Panc1 (cell line): ENCODE measurements around the gene CACNB1. TPM values are rescaled to one million over a fixed set of nuclear protein-coding genes. Genes with fewer than 3 reads are reported as not detected.

Source experiments
- ATAC-seq: fragments of 200-7000 bp; cut with Tn5 transposase; 2 replicates; pipeline ENCODE4 v1.9.1; 2020; ENCODE audit warnings: mild to moderate bottlenecking, moderate library complexity
- BruUV-seq: library from RNA; stranded (reverse); fragments of 400-500 nt; replicated peaks from 2 replicates; lab custom pipeline; 2021; lab: Mats Ljungman, UMichigan
- CTCF ChIA-PET: fragments of 300-600 bp; sonication (Branson Sonifier 250); formaldehyde crosslinking; loops from one replicate; lab custom pipeline; 2022; ENCODE audit warnings: antibody characterized with exemption; lab: Charles Lee
- POLR2A ChIA-PET: fragments of 300-600 bp; sonication (Branson Sonifier 250); formaldehyde crosslinking; loops from one replicate; lab custom pipeline; 2022; ENCODE audit warnings: antibody characterized with exemption; lab: Charles Lee
- DNase-seq: peaks from one replicate; pipeline ENCODE4 v3.0.0-alpha.2; 2010; ENCODE audit warnings: low read depth, low spot score
- H3K27ac ChIP-seq: 2 replicates; pipeline ENCODE4 v1.5.1; 2011; ENCODE audit warnings: mild to moderate bottlenecking, low read length, inconsistent platforms
- H3K27me3 ChIP-seq: fragments of 200-500 bp; sonication (Bioruptor generic); 2 replicates; pipeline ENCODE4 v1.6.0; 2014; ENCODE audit warnings: low read length, inconsistent platforms; ENCODE audit not compliant: control insufficient read depth, insufficient read depth
- H3K36me3 ChIP-seq: fragments of 200-500 bp; sonication (Bioruptor generic); 2 replicates; pipeline ENCODE4 v1.5.1; 2014; ENCODE audit warnings: inconsistent platforms, mild to moderate bottlenecking, low read length, moderate library complexity; ENCODE audit not compliant: control insufficient read depth, insufficient read depth
- H3K4me1 ChIP-seq: 2 replicates; pipeline ENCODE4 v1.5.1; 2011; ENCODE audit warnings: inconsistent platforms, mild to moderate bottlenecking, low read length, moderate library complexity; ENCODE audit not compliant: control insufficient read depth, insufficient read depth
- H3K4me3 ChIP-seq, 2 experiments: 2 replicates each; pipeline ENCODE4 v1.5.1; 2011 to 2012; ENCODE audit warnings: low read depth in 2 of 2, low read length in 2 of 2, mild to moderate bottlenecking in 2 of 2, inconsistent platforms in 1 of 2, moderate library complexity in 1 of 2
- H3K9me3 ChIP-seq: fragments of 200-500 bp; sonication (Bioruptor generic); 2 replicates; pipeline ENCODE4 v1.5.1; 2014; ENCODE audit warnings: low read depth, mild to moderate bottlenecking, inconsistent platforms, low read length, moderate library complexity; ENCODE audit not compliant: control insufficient read depth, insufficient read depth
- POLR2AphosphoS5 ChIP-seq: IDR thresholded peaks from 2 replicates; pipeline ENCODE4 v1.6.1; 2012; ENCODE audit warnings: mild to moderate bottlenecking, low read depth, low read length, moderate library complexity
- SIN3A ChIP-seq: IDR thresholded peaks from 2 replicates; pipeline ENCODE4 v1.6.1; 2012; ENCODE audit warnings: low read depth, mild to moderate bottlenecking, low read length, moderate library complexity, borderline replicate concordance; ENCODE audit not compliant: insufficient read depth
- TCF7L2 ChIP-seq: IDR thresholded peaks from 2 replicates; pipeline ENCODE4 v1.6.1; 2011; ENCODE audit warnings: mild to moderate bottlenecking, low read depth, low read length, inconsistent platforms
- in situ Hi-C: cut with HindIII; loops from 2 replicates; pipeline ENCODE4 v1.10.0; 2016; ENCODE audit warnings: low sequenced_read_pairs, low pct_unique_long_range_greater_than_20kb
- intact Hi-C: fragments of 100-400 bp; cut with micrococcal nuclease; formaldehyde crosslinking; loops from one replicate; pipeline ENCODE4 v1.10.0; 2022; ENCODE audit not compliant: unreplicated experiment
- total RNA-seq: library from RNA; stranded (reverse); gene quantifications from one replicate; pipeline ENCODE4 v1.2.1, GENCODE V29; 2021; ENCODE audit not compliant: unreplicated experiment
- TF ChIP-seq, protein P1 (sequence below): fragments of 450-650 bp; IDR thresholded peaks from 2 replicates; pipeline ENCODE4 v1.5.1; 2017; ENCODE audit warnings: mild to moderate bottlenecking
- TF ChIP-seq, protein P2 (sequence below), 2 experiments: IDR thresholded peaks; 2 replicates each; pipeline ENCODE4 v1.6.1; 2011 to 2012; ENCODE audit warnings: low read depth in 2 of 2, control low read depth in 1 of 2, low read length in 1 of 2, mild to moderate bottlenecking in 1 of 2, moderate library complexity in 1 of 2; ENCODE audit not compliant: insufficient read depth in 1 of 2

Gene CACNB1
- total RNA-seq, 1 experiment from 2014 or later, result 14.9 TPM

DNA sequence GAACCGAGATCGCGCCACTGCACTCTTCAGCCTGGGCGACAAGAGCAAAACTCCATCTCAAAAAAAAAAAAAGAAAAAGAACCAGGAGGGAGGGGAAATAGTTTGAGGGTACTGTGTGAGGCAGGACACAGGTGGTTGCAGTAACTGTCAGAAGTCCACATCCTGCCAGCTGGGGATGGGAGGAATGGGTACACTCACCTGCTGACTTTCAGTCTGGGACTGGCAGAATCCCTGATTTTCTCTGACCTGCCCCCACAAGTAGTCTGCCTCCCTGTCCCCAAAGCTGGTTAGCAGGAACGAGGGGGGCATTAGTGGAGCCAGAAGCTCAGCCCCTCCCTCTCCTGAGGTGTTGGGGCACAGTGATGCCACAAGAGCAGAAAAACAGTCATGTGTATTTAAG lies 24.4 kb downstream of the CACNB1 start:
- intact Hi-C loops (no loop called here), in situ Hi-C loops (no loop called here)
- H3K27ac ChIP-seq, result no peak overlapping the region
- TF ChIP-seq, protein P1, sequence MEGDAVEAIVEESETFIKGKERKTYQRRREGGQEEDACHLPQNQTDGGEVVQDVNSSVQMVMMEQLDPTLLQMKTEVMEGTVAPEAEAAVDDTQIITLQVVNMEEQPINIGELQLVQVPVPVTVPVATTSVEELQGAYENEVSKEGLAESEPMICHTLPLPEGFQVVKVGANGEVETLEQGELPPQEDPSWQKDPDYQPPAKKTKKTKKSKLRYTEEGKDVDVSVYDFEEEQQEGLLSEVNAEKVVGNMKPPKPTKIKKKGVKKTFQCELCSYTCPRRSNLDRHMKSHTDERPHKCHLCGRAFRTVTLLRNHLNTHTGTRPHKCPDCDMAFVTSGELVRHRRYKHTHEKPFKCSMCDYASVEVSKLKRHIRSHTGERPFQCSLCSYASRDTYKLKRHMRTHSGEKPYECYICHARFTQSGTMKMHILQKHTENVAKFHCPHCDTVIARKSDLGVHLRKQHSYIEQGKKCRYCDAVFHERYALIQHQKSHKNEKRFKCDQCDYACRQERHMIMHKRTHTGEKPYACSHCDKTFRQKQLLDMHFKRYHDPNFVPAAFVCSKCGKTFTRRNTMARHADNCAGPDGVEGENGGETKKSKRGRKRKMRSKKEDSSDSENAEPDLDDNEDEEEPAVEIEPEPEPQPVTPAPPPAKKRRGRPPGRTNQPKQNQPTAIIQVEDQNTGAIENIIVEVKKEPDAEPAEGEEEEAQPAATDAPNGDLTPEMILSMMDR, result no peak
- TF ChIP-seq, protein P2, sequence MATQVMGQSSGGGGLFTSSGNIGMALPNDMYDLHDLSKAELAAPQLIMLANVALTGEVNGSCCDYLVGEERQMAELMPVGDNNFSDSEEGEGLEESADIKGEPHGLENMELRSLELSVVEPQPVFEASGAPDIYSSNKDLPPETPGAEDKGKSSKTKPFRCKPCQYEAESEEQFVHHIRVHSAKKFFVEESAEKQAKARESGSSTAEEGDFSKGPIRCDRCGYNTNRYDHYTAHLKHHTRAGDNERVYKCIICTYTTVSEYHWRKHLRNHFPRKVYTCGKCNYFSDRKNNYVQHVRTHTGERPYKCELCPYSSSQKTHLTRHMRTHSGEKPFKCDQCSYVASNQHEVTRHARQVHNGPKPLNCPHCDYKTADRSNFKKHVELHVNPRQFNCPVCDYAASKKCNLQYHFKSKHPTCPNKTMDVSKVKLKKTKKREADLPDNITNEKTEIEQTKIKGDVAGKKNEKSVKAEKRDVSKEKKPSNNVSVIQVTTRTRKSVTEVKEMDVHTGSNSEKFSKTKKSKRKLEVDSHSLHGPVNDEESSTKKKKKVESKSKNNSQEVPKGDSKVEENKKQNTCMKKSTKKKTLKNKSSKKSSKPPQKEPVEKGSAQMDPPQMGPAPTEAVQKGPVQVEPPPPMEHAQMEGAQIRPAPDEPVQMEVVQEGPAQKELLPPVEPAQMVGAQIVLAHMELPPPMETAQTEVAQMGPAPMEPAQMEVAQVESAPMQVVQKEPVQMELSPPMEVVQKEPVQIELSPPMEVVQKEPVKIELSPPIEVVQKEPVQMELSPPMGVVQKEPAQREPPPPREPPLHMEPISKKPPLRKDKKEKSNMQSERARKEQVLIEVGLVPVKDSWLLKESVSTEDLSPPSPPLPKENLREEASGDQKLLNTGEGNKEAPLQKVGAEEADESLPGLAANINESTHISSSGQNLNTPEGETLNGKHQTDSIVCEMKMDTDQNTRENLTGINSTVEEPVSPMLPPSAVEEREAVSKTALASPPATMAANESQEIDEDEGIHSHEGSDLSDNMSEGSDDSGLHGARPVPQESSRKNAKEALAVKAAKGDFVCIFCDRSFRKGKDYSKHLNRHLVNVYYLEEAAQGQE (IDR thresholded peaks at IDR 0.05; ENCODE audit: insufficient read depth in 1 of 2, low read depth in 2 of 2, low read length in 1 of 2), result no peak
- no peak for TF ChIP-seq POLR2AphosphoS5
- TF ChIP-seq TCF7L2, result no peak
- no peak for TF ChIP-seq SIN3A
- H3K9me3 ChIP-seq, result no peaks in the 10 kb centered on the region
- ChIA-PET POLR2A (no interaction called here), CTCF (interaction anchor here (0.7 kb wide), 1 partner anchor 9 kb away, joined by 3 read pairs; no protein-coding TSS in a partner anchor)
- DNase-seq (no peak), ATAC-seq (no peak; the same call in 1 of the 2 replicates)
- no peaks in the 10 kb centered on the region for H3K27me3 ChIP-seq
- H3K36me3 ChIP-seq, result no peaks in the 10 kb centered on the region
- H3K4me3 ChIP-seq, result no peak overlapping the region
- peaks cover 3% of the 10 kb centered on the region; the same call in 1 of the 2 replicates for H3K4me1 ChIP-seq
- BruUV-seq, result no TSS peak

DNA sequence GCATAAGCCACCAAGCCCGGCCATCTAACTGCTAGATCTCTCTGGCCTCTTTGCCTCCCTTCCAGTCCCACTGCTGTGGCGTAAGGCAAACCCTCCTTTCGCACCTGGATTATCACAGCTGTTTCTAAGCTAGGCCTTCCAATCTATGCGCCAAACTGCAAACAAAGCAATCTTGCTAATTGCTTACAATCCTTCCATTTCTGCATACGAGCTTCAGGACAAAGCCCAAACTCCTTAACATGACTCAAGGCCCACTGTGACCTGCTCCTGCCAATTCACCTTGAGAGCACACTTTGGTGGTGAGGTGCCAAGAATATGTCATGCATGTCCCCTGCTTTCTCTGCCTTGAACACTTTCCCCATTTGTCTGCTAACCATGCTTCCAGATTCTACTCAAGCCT lies 25.5 kb downstream of the CACNB1 start:
- H3K27ac ChIP-seq, result no peak overlapping the region
- no TSS peak for BruUV-seq
- POLR2A ChIA-PET, result no interaction called here
- no peaks in the 10 kb centered on the region for H3K27me3 ChIP-seq
- no peaks in the 10 kb centered on the region for H3K9me3 ChIP-seq
- in situ Hi-C loops, result no loop called here
- peaks cover 3% of the 10 kb centered on the region; the same call in 1 of the 2 replicates for H3K4me1 ChIP-seq
- H3K4me3 ChIP-seq, result no peak overlapping the region
- no peaks in the 10 kb centered on the region for H3K36me3 ChIP-seq
- no peak for DNase-seq
- intact Hi-C loops, result no loop called here
- no peak for TF ChIP-seq POLR2AphosphoS5
- TF ChIP-seq, protein P1, result no peak
- no peak for TF ChIP-seq SIN3A
- no peak for TF ChIP-seq TCF7L2
- TF ChIP-seq, protein P2 (IDR thresholded peaks at IDR 0.05; ENCODE audit: insufficient read depth in 1 of 2, low read depth in 2 of 2, low read length in 1 of 2), result no peak
- no peak for ATAC-seq
- CTCF ChIA-PET, result no interaction called here
